ENCODE measurements around the gene METAP1D.
A peak's percentile ranks its signal among the peaks of the same experiment; 100 is the strongest.
"Not testable (repeated sequence)": the region's sequence is repeated elsewhere in the genome, so short reads cannot be mapped to it uniquely, and the experiment has no call there.

METAP1D gene

GRCh38 chr2:172105471-172106107 is 105.8 kb downstream of the METAP1D start:
- no peak for DNase-seq

DNA sequence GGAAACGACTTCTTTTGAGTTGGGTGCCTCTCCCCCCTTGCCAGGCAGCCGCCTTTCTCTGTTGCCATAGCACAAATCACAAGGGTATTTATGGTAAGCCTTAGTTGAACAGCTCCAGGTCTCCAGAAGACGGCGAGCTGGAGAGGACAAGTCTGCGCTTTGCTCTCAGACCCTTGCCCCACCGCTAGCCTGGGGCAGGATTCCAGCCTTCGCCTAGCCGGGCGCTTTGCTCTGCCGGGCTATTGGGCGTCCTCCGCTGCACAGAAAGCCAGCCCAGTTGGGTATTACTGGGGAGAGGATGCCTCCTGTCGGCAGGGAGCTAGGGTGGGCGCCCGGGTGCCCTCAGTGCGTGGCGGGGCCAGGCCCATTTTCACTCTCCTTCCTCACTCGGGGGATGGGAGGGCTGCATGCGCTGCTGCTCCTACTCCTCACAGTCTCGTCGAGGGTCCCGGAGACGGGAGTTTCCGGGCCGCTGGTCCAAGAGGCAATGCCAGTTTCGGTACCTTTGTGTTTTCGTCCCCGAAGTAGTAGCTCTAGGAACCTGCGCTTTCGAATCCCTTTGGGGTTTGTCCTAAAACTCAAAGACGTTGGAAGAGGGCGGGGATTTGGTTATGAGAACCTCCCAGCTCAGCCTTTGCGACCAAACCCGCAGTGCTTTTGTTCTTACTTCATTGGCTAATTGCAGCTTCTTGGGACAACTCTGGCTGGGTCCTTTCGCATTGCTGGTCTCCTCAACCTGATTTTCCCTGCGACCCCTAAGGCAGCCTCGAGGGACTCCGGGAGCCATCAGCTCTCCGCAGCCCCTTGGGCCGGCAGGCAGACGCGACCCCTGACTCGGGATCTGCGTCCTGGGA is 106.6 kb downstream of the METAP1D start:
- DNase-seq, result no peak

GRCh38 chr2:172107690-172108586 is 108.2 kb downstream of the METAP1D start:
- DNase-seq, result no peak

- DNase-seq, result no peak
Observed at GRCh38 chr2:172108587-172108930, 108.8 kb downstream of the METAP1D start.

DNA sequence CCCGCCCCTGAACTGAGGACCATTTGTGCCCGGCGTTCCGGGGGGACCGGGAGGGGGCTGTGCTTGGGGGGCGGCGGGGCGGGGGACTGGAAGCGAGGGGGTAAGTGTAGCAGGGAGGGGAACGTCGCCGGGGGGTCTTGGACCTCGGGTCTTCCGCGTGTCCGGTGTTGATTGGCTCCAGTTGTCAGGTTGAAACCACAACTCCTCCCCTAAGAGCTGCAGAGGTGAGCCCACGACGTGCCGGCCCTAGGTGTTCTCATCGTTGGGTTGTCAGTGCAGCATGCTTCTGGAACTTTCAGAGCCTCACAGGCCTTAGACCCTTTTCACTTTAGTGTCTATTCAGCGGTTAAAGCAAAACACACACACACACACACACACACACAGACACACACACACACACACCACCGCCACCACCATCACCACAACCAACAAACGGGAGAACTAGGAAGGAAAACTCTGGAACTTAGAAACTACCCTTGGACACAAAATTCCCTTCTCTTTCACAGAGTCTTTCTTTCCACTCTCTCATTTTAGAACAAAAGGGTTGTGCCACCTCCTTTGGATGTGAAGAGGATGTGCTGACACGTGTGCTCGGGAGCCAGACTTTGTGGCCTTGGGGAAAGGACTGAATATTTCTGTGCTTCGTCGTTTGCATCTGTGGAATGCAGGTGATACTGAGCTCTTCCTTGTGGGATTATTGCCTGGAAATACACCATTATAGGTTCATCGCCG is 109.7 kb downstream of the METAP1D start:
- no peak for DNase-seq

DNA sequence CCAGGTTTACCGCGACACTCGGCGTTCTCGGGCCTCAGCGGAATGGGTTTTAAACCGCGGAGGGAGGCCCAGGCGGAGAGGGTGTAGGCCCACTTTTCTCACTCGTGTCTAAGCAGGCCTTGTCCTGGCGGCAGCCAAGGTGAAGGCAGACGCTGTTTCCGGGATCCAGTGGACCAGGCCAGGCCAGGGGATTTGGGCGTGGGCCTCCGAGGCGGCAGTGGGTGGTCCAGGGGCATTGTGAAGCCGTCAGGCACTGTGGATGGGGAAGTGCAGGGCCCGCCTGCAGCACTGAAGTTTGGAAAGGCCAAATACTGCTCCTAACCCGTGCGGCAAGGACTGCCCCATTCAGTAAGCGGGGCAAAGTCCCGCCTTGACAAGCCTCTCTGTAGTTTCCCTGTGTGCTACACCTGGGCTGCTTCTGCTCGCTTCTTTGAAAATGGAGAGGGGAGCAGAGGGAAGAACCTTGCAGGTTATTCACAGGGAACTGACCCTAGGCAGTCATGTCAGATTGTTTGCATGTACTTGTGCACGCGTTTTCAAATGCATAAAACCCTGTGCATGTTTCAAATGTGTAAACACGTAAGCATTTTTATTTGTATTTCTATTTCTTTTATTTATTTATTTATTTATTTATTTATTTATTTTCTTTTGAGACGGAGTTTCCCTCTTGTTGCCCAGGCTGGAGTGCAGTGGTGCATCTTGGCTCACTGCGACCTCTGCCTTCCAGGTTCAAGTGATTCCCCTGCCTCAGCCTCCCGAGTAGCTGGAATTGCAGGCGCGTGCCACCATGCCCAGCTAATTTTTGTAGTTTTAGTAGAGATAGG is 110.4 kb downstream of the METAP1D start:
- no peak for DNase-seq

DNA sequence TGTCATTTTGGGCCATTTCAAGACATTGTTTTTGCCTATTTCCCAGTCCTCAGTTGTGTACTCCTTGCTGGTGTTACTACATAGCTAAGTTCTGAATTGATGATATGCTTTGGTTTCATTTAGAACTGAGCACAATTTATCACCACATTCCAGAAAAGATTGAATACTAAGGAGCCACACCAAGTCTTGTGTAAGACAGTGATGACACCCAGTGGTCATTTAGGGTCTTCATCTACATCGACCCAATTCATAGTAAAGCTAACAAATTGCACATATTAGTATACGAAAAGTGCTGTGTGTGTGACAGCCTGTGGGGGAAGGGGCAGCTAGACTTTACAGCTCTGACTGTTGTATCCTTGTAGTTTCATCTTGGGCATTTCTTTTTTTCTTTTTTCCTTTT is 113.9 kb downstream of the METAP1D start:
- peak; percentile 9 to 40 for DNase-seq

DNA sequence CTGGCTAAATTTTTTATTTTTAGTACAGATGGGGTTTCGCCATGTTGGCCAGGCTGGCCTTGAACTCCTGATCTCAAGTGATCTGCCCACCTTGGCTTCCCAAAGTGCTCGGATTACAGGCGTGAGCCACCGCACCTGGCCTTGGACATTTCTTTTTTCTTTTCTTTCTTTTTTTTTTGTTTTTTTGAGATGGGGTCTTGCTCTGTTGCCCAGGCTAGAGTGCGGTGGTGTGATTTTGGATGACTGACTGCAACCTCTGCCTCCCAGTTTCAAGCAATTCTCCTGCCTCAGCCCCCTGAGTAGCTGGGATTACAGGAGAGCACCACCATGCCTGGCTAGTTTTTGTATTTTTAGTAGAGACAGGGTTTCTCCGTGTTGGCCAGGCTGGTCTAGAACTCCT is 114.4 kb downstream of the METAP1D start:
- DNase-seq, result not testable (repeated sequence)

DNA sequence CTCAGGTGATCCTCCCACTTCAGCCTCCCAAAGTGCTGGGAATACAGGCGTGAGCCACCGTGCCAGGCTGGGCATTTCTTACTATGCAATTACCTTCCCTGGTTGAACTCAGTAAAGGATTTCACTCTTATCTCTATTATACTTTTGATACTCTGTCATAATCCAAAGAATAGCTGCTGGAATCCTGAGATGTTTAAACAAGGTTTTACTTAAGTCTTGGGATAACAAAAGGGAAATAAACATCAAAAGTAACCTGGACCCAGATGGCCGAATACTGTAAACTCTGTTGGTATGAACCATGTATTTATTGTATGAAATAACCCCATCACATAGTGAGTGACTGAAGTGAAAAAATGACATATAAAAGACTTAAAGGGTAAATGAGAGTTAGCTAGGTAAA is 114.8 kb downstream of the METAP1D start:
- no peak for DNase-seq

DNA sequence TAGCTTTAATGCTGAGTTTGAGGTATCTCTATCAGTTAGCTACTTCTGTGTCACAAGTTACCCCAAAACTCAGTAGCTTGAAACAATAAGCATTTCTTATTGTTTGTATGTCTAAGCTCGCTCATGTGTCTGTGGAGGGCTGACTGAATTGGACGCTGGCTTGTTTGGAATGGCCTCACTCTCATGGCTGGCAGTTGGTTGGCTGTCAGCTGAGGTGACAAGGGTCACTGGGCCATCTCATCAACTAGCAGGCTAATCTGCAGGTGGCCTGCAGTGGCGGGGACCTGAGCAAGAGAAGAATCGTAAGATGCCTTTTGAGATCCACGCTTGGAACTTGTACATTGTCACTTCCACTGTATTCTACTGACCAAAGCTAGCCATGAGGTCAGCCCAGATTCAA is 116.4 kb downstream of the METAP1D start:
- DNase-seq, result no peak

DNA sequence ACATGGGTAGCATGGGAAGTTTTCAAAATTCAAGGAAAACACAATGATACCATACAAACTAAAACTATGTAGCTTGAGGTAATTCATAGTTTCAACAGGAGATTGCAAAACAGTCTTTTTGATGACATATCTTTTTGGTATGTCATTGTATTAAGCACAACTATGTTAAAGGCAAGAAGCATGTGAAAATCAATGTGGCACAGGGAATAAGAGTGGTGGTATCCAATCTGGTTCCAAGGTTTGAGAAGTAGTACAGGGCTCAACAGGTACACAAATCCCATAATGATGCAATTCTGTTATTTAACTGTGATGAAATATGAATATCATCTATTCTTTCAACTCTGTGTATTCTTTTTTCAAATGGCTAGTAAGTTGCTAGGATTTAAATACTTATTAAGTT is 119.3 kb downstream of the METAP1D start:
- DNase-seq, result no peak

DNA sequence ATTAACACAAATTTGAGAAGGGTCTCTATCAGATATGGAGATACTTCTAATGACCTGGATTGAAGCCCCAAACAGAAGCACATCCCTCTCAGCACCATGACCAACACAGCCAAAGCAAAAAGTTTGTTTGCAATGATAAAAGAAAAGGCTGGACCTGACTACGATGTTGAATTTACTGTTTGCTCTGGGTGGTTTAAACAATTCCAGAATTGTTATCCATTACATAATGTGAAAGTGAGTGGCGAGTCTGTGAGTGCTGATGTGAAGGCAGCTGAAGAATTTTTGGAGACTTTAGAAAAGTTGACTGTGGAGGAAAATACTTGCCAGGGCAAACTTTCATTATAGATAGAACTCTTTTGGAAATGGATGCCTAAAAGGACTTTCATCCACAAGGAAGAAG is 120.4 kb downstream of the METAP1D start:
- DNase-seq, result no peak

GRCh38 chr2:172128484-172128883 is 128.7 kb downstream of the METAP1D start:
- DNase-seq, result no peak

GRCh38 chr2:172129404-172129803 is 129.7 kb downstream of the METAP1D start:
- DNase-seq, result no peak

All from NCI-H2081 (cell line).